Erythroblast (primary cell): ENCODE data around the gene CHST7.

Source experiments
- DNase-seq, 2 experiments: peaks; one replicate each; lab custom pipeline; 2025; lab: John Stamatoyannopoulos, UW
- GATA1 ChIP-seq: IDR thresholded peaks from 2 replicates; pipeline ENCODE4 v1.6.1; 2011; ENCODE audit warnings: low read depth, mild to moderate bottlenecking, control low read depth, low read length, moderate library complexity
- POLR2A ChIP-seq: IDR thresholded peaks from 2 replicates; pipeline ENCODE4 v1.6.1; 2011; ENCODE audit warnings: mild to moderate bottlenecking, low read length

The CHST7 gene

DNA sequence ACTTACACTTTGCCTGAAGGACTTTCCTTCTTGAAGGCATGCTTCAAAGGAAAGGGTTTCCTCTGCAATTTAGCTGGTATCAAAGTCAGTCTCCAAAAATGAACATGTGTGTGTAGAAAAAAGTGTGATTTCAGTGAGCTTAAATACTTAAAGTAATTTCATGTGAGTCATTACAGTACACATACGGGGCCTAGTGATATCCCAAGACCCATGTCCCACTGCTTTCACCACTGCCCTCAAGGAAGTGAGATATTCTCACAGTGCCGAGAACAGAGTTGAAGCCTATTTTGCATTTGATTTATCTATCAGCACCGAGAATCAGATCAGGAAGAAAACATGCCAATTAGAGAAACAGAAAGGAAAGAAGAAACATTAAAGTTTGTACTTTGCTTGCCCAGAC is 61.0 kb downstream of the CHST7 start:
- TF ChIP-seq GATA1 = no peak
- TF ChIP-seq POLR2A = no peak
- DNase-seq = no peak

DNA sequence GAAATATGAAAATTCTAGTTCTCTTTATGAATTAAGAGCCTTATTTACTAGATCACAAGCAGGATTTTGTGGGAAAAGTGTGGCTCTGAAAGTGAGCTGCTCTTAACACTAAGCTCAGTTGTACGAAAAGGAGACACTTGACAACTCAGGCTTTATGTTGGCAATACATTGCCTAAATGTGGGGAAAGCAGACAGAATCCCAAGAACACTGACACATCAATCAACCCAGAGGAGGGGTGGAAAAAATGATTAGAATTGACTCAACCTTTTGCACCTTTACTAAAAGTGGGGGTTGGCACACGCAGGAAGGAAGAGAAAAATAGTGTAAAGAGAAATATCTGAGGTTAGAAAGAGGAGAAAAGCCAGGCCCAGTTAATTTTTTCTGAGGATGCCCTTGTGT is 61.6 kb downstream of the CHST7 start:
- DNase-seq = no peak
- no peak for TF ChIP-seq POLR2A
- TF ChIP-seq GATA1 = no peak

DNA sequence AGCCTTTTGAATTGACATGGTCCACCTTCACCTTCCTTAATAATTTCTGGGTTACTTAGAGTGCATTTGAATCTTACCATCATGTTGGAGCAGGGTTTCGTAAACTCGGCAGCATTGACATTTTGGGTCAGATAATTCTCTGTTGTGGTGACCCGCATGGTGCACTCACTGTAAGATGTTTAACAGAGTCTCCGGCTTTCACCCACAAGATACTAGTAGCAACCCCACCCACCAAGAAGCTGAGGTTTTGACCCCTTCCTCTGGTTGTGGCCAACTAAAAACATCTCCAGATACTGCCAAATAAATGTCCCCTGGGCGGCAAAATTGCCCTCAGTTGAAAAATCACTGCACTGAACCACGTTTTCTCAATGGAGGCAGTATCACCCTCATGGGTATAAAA is 62.7 kb downstream of the CHST7 start:
- TF ChIP-seq POLR2A (no peak), GATA1 (no peak)
- DNase-seq = no peak

DNA sequence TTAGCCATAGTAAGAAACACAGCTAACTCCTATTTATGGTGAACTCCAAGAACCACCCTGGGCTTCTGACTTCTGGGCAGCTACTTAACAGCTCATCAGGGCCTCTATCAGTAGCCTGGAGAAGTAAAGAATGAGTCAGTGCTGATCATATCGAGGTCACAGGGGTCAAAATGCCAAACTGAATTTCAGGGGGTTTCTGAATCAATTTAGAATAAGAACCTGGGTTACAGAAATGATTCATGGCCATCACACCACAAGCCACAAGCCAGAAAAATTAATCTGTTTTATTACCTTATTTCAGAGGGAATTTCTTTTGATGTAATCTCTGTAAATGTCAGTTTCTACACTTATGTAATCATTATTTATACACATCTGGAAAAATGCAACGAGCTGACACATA is 64.4 kb downstream of the CHST7 start:
- DNase-seq = peak; percentile 0 to 3
- TF ChIP-seq POLR2A (no peak), GATA1 (no peak)

DNA sequence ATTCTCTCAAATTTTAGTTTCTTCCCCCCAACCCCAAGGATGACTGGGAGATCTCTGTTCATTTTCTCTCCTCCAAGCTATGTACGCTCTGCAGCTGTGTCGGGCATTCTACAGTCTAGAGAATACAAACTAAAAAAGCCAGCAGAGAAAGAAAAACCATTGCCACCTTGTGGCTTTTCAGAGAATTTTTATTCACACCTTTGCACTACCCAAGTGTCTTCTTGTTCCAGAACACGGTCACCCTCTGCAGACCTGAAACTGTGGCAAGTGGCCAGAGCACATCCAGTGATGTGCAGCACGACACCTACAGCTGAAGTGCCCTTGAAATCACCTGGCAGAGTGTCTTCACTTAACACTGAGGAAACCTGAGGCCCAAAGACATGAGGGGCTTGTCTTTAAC is 68.6 kb downstream of the CHST7 start:
- DNase-seq = peak in 1 of 2 experiments; percentile 2
- TF ChIP-seq POLR2A (no peak), GATA1 (no peak)

DNA sequence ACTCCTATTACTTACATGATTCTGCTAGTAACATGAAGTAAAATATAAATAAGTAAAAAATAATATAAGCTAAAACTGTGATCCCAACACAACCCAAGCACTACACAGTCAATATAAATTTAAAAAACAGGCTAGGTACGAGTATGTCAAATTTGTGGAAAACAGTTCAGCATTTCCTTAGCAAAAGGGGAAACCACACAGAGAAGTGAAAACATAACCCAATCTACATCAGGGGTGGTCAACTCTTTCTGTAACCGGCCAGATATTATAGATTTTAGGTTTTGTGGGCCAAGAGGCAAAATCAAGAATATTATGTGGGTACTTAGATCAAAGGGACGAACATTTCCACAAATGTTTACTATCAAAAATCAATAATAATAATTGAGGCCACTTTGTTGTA is 70.1 kb downstream of the CHST7 start:
- no peak for DNase-seq
- TF ChIP-seq POLR2A (no peak), GATA1 (no peak)

DNA sequence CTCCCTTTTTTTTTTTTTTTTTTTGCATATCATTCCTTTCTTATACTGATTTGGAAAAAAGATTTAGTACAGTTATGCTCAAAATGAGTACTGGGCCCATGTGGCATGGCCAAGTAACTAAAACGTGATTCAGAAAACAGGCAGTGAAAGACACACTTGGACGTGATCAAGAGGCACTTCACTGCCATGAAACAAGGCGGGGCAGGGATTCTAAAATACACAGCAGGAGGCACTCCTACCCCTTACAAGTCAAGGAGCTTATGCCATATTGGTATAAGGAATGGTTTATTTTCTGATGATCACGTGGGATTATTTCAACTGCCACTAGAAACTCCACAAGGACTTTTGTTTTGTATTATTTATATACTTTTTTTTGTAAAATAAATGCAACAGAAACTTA is 72.0 kb downstream of the CHST7 start:
- DNase-seq = no peak
- TF ChIP-seq POLR2A = no peak
- no peak for TF ChIP-seq GATA1

DNA sequence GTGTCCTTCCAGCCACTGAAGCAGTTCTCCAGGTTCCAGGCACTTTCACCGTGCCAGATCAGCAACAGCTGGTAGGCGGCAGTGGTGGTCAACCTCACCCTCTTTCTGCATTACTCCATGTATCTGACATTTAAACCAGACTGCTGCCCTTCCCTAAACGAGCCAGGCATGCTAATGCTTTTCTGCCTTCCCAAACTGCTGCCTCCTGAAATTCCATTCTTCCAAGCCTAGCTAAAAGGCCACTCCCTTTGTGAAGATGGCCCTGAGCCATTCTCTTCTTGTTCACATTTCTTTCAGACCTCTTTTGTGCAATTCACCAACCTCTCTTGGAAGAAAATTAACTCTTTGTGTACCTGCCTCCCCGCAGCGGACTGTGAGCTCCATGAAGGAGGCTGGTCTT is 73.7 kb downstream of the CHST7 start:
- TF ChIP-seq GATA1 (no peak), POLR2A (no peak)
- DNase-seq = no peak
